Dermis lymphatic vessel endothelial cell (primary cell): Measurements from ENCODE around the gene POLD4. TPM values are rescaled to one million over a fixed set of nuclear protein-coding genes. Genes with fewer than 3 reads are reported as not detected.

Source experiments
- total RNA-seq: library from RNA; depleted of rRNA; stranded (reverse); fragments of >200 nt; gene quantifications from 2 replicates; pipeline ENCODE4 v1.2.1, GENCODE V29; 2014

POLD4 gene
- 22.0 and 30.9 TPM in 2 replicates for total RNA-seq

GRCh38 chr11:67353317-67354074, at the start of gene POLD4:
TSS of gene POLD4 (minus strand) at chr11:67353546. CDS start at chr11:67353399, 147 bp downstream.

GRCh38 chr11:67401495-67402191, 48.3 kb upstream of the POLD4 start, which contains the start of gene PPP1CA:
TSS of gene PPP1CA (minus strand) at chr11:67401858. CDS start at chr11:67401782, 76 bp downstream.

GRCh38 chr11:67391304-67392182, 38.2 kb upstream of the POLD4 start, which contains the start of gene RAD9A:
TSS of gene RAD9A (plus strand) at chr11:67391986. CDS start at chr11:67392045, 59 bp downstream.

GRCh38 chr11:67372993-67373647, 19.8 kb upstream of the POLD4 start, which contains the start of gene CLCF1:
TSS of gene CLCF1 (minus strand) at chr11:67373598. CDS start at chr11:67373539, 59 bp downstream.

GRCh38 chr11:67303132-67303834, 50.1 kb downstream of the POLD4 start, which contains the start of gene SSH3:
TSS of gene SSH3 (plus strand) at chr11:67303530. CDS start at chr11:67303626, 96 bp downstream.

Other genes starting within 250 kb of the POLD4 start
- 34.0 and 40.5 TPM in 2 replicates for gene KDM2A, start 234.3 kb downstream of the POLD4 start, total RNA-seq
- 22.9 and 26.1 TPM in 2 replicates for gene GRK2, start 87.1 kb downstream of the POLD4 start, total RNA-seq
- 18.6 and 25.5 TPM in 2 replicates for gene ANKRD13D, start 64.2 kb downstream of the POLD4 start, total RNA-seq
- gene SSH3, start 50.0 kb downstream of the POLD4 start, total RNA-seq, result 7.8 and 10.2 TPM in 2 replicates
- 2.0 and 2.4 TPM in 2 replicates for gene CLCF1, start 20.1 kb upstream of the POLD4 start, total RNA-seq
- gene RAD9A, start 38.4 kb upstream of the POLD4 start, total RNA-seq, result 4.3 and 4.8 TPM in 2 replicates
- gene PPP1CA, start 48.3 kb upstream of the POLD4 start, total RNA-seq, result 233 and 254 TPM in 2 replicates
- gene TBC1D10C, start 50.5 kb upstream of the POLD4 start, total RNA-seq, result 0.09 and 0.22 TPM in 2 replicates
- gene CARNS1, start 62.1 kb upstream of the POLD4 start, total RNA-seq, result 0.09 and 0.22 TPM in 2 replicates
- gene RPS6KB2, start 74.9 kb upstream of the POLD4 start, total RNA-seq, result 25.0 and 26.3 TPM in 2 replicates
- gene PTPRCAP, start 84.1 kb upstream of the POLD4 start, total RNA-seq, result 0.11 and 0.43 TPM in 2 replicates
- gene CORO1B, start 89.9 kb upstream of the POLD4 start, total RNA-seq, result 122 and 145 TPM in 2 replicates
- gene GPR152, start 99.2 kb upstream of the POLD4 start, total RNA-seq, result not detected in 2 replicates
- 1.5 and 2.0 TPM in 2 replicates for gene CABP4, start 101.8 kb upstream of the POLD4 start, total RNA-seq
- 21.1 and 21.8 TPM in 2 replicates for gene TMEM134, start 115.7 kb upstream of the POLD4 start, total RNA-seq
- 101 TPM in 2 replicates for gene AIP, start 129.5 kb upstream of the POLD4 start, total RNA-seq
- gene PITPNM1, start 151.8 kb upstream of the POLD4 start, total RNA-seq, result 2.8 and 3.1 TPM in 2 replicates
- 10.3 and 23.1 TPM in 2 replicates for gene CDK2AP2, start 154.6 kb upstream of the POLD4 start, total RNA-seq
- gene CABP2, start 169.9 kb upstream of the POLD4 start, total RNA-seq, result not detected in 2 replicates
- gene GSTP1, start 230.3 kb upstream of the POLD4 start, total RNA-seq, result 473 and 682 TPM in 2 replicates